Vagina (tissue), 2 donors: ENCODE results near the gene PPP1R13B.

ENCODE experiments used
- CTCF ChIP-seq, 3 experiments: fragments of 450-650 bp in 2 of 3; fragments of 200-600 bp in 1 of 3; sonication (generic) in 1 of 3; IDR thresholded peaks; one replicate each; pipeline ENCODE4 v1.5.1; 2017 to 2019; ENCODE audit warnings: antibody characterized with exemption in 3 of 3, mild to moderate bottlenecking in 2 of 3, moderate library complexity in 2 of 3
- POLR2A ChIP-seq, 2 donors: fragments of 450-650 bp; IDR thresholded peaks; one replicate each; pipeline ENCODE4 v1.6.1; 2017; ENCODE audit warnings: antibody characterized with exemption in 2 of 2, mild to moderate bottlenecking in 2 of 2, moderate library complexity in 2 of 2
- POLR2AphosphoS5 ChIP-seq, 2 donors: sonication (generic); formaldehyde crosslinking; IDR thresholded peaks; one replicate each; pipeline ENCODE4 v1.9.0; 2017; ENCODE audit warnings: antibody characterized with exemption in 2 of 2, mild to moderate bottlenecking in 2 of 2, low read depth in 1 of 2; ENCODE audit not compliant: insufficient read depth in 1 of 2

DNA sequence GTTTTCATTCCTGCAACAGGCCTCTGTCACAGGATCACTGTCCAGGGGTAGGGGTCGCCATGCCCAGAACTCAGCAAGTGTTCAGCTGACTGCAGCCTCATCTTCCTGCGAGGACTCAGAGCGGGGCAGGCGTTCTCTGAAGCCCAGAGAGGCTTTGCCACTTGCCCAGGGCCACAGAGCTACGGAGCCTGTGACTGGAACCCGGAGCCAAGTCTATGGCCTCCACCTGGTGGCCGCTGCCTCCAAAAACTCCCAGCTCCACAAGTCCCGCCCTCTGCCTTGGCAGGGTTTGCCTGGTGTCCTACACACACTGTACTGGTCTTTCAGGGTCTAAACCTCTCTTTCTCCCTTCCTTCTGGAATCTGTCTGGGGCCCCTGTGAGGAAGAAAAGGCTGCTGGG is 8.7 kb upstream of the PPP1R13B start:
- TF ChIP-seq CTCF (IDR thresholded peaks at IDR 0.05) (no peak), POLR2A (IDR thresholded peaks at IDR 0.05) (no peak), POLR2AphosphoS5 (IDR thresholded peaks at IDR 0.05; ENCODE audit: insufficient read depth in 1 of 2, low read depth in 1 of 2) (no peak)
